T-helper 17 cell (primary cell): ENCODE data around the gene PLXNA3. TPM values are rescaled to one million over a fixed set of nuclear protein-coding genes. Genes with fewer than 3 reads are reported as not detected.

Experiments used
- ATAC-seq: fragments of 150-1000 bp; cut with Tn5 transposase; 2 replicates; pipeline ENCODE4 v1.10.0; 2021; ENCODE audit warnings: mild to moderate bottlenecking, moderate library complexity
- DNase-seq, 3 donors: peaks; one replicate each; pipeline versions ENCODE4 v3.0.0 to v3.0.0-alpha.2; 2020 to 2021
- H3K9me3 ChIP-seq: one replicate; pipeline ENCODE4 v1.7.0; 2013; ENCODE audit warnings: low read length, mild to moderate bottlenecking; ENCODE audit not compliant: control insufficient read depth, poor library complexity, severe bottlenecking
- H3K27ac Mint-ChIP-seq: one replicate; pipeline ENCODE4 v1.8.0; 2022; ENCODE audit warnings: mild to moderate bottlenecking, moderate library complexity, mixed read lengths
- H3K27me3 Mint-ChIP-seq: one replicate; pipeline ENCODE4 v1.8.0; 2022; ENCODE audit warnings: mixed read lengths
- H3K36me3 Mint-ChIP-seq: one replicate; pipeline ENCODE4 v1.8.0; 2022; ENCODE audit warnings: low read depth, mixed read lengths
- H3K4me1 Mint-ChIP-seq: one replicate; pipeline ENCODE4 v1.8.0; 2022; ENCODE audit warnings: mild to moderate bottlenecking, mixed read lengths
- H3K4me3 Mint-ChIP-seq: one replicate; pipeline ENCODE4 v1.8.0; 2022; ENCODE audit warnings: mild to moderate bottlenecking, moderate library complexity, mixed read lengths
- total RNA-seq, 4 donors: library from RNA in 2 of 4; stranded (reverse) in 2 of 4; gene quantifications; one replicate each; pipeline ENCODE4 v1.2.3 and lab custom pipeline; 2022 to 2026

Gene PLXNA3
- total RNA-seq, 2 donors from 2014 or later = 66.3 to 78.6 TPM

GRCh38 chrX:154481911-154482601 is 24.0 kb downstream of the PLXNA3 start:
- peak overlapping the region; percentile 72 for H3K27ac Mint-ChIP-seq

GRCh38 chrX:154482786-154483185 is 24.7 kb downstream of the PLXNA3 start:
- no peak overlapping the region for H3K4me3 Mint-ChIP-seq
- H3K27me3 Mint-ChIP-seq = no peaks in the 10 kb centered on the region
- H3K27ac Mint-ChIP-seq = no peak overlapping the region
- DNase-seq (no peak), ATAC-seq (no peak)
- H3K4me1 Mint-ChIP-seq = peaks cover 9% of the 10 kb centered on the region
- H3K9me3 ChIP-seq = no peaks in the 10 kb centered on the region
- H3K36me3 Mint-ChIP-seq = no peaks in the 10 kb centered on the region

More at GRCh38 chrX:154481911-154482601, 24.0 kb downstream of the PLXNA3 start:
- Mint-ChIP-seq H3K4me1 (peaks cover 9% of the 10 kb centered on the region), H3K4me3 (no peak overlapping the region), H3K27me3 (no peaks in the 10 kb centered on the region), H3K36me3 (no peaks in the 10 kb centered on the region)
- no peak for ATAC-seq
- H3K9me3 ChIP-seq = no peaks in the 10 kb centered on the region
- DNase-seq = no peak

GRCh38 chrX:154483325-154483724 is 25.2 kb downstream of the PLXNA3 start:
- no peak for DNase-seq
- no peak overlapping the region for H3K4me3 Mint-ChIP-seq
- no peaks in the 10 kb centered on the region for H3K9me3 ChIP-seq
- H3K27ac Mint-ChIP-seq = no peak overlapping the region
- H3K4me1 Mint-ChIP-seq = peaks cover 13% of the 10 kb centered on the region
- H3K27me3 Mint-ChIP-seq = no peaks in the 10 kb centered on the region
- H3K36me3 Mint-ChIP-seq = peaks cover 2% of the 10 kb centered on the region
- no peak for ATAC-seq

GRCh38 chrX:154484255-154485149 is 26.4 kb downstream of the PLXNA3 start:
- H3K9me3 ChIP-seq = no peaks in the 10 kb centered on the region
- no peak for DNase-seq
- no peaks in the 10 kb centered on the region for H3K27me3 Mint-ChIP-seq
- H3K27ac Mint-ChIP-seq = no peak overlapping the region
- ATAC-seq = no peak
- peak overlapping the region; percentile 65 for H3K4me3 Mint-ChIP-seq
- peaks cover 14% of the 10 kb centered on the region for H3K4me1 Mint-ChIP-seq
- H3K36me3 Mint-ChIP-seq = peaks cover 2% of the 10 kb centered on the region

GRCh38 chrX:154485150-154486051 is 27.3 kb downstream of the PLXNA3 start:
- peaks cover 2% of the 10 kb centered on the region for H3K36me3 Mint-ChIP-seq
- H3K27me3 Mint-ChIP-seq = no peaks in the 10 kb centered on the region
- peak overlapping the region; percentile 65 for H3K4me3 Mint-ChIP-seq
- H3K27ac Mint-ChIP-seq = no peak overlapping the region
- ATAC-seq = no peak
- H3K9me3 ChIP-seq = no peaks in the 10 kb centered on the region
- DNase-seq = no peak
- H3K4me1 Mint-ChIP-seq = peaks cover 17% of the 10 kb centered on the region

- Mint-ChIP-seq H3K36me3 (peaks cover 2% of the 10 kb centered on the region), H3K4me3 (peak overlapping the region; percentile 65), H3K27ac (no peak overlapping the region), H3K4me1 (peaks cover 17% of the 10 kb centered on the region), H3K27me3 (no peaks in the 10 kb centered on the region)
- H3K9me3 ChIP-seq = no peaks in the 10 kb centered on the region
- peak; percentile 7 for ATAC-seq
- DNase-seq = peak in 2 of 3 donors; percentile 20 to 21
Observed at GRCh38 chrX:154486052-154486395, 27.9 kb downstream of the PLXNA3 start.

GRCh38 chrX:154486396-154487207 is 28.5 kb downstream of the PLXNA3 start, which contains the start of gene UBL4A:
TSS of gene UBL4A (minus strand) at chrX:154486615. CDS start at chrX:154486584, 31 bp downstream.
- DNase-seq (peak; percentile 26 to 61 (median 52)), ATAC-seq (peak; percentile 24)
- Mint-ChIP-seq H3K27me3 (no peaks in the 10 kb centered on the region), H3K36me3 (peaks cover 2% of the 10 kb centered on the region), H3K27ac (no peak within 1 kb of the TSS), H3K4me3 (peak within 1 kb of the TSS; percentile 87), H3K4me1 (peaks cover 17% of the 10 kb centered on the region)
- H3K9me3 ChIP-seq = no peaks in the 10 kb centered on the region

- H3K36me3 Mint-ChIP-seq = peaks cover 2% of the 10 kb centered on the region
- peak overlapping the region; percentile 76 for H3K27ac Mint-ChIP-seq
- DNase-seq (no peak), ATAC-seq (no peak)
- peaks cover 17% of the 10 kb centered on the region for H3K4me1 Mint-ChIP-seq
- H3K9me3 ChIP-seq = no peaks in the 10 kb centered on the region
- peak overlapping the region; percentile 56 for H3K4me3 Mint-ChIP-seq
- H3K27me3 Mint-ChIP-seq = no peaks in the 10 kb centered on the region
Observed at GRCh38 chrX:154487518-154488290, 29.6 kb downstream of the PLXNA3 start.

GRCh38 chrX:154488336-154489075 is 30.4 kb downstream of the PLXNA3 start:
- H3K4me3 Mint-ChIP-seq = peak overlapping the region; percentile 56
- H3K4me1 Mint-ChIP-seq = peaks cover 16% of the 10 kb centered on the region
- H3K36me3 Mint-ChIP-seq = peaks cover 2% of the 10 kb centered on the region
- peak overlapping the region; percentile 89 for H3K27ac Mint-ChIP-seq
- ATAC-seq = no peak
- no peaks in the 10 kb centered on the region for H3K9me3 ChIP-seq
- DNase-seq = no peak
- H3K27me3 Mint-ChIP-seq = no peaks in the 10 kb centered on the region

GRCh38 chrX:154489182-154489581 is 31.1 kb downstream of the PLXNA3 start:
- no peaks in the 10 kb centered on the region for H3K9me3 ChIP-seq
- Mint-ChIP-seq H3K4me1 (peaks cover 15% of the 10 kb centered on the region), H3K36me3 (peaks cover 2% of the 10 kb centered on the region), H3K27me3 (no peaks in the 10 kb centered on the region), H3K27ac (peak overlapping the region; percentile 89), H3K4me3 (peak overlapping the region; percentile 92)
- ATAC-seq = no peak
- DNase-seq = no peak

GRCh38 chrX:154490021-154490413 is 31.9 kb downstream of the PLXNA3 start:
- H3K4me1 Mint-ChIP-seq = peaks cover 15% of the 10 kb centered on the region
- peak overlapping the region; percentile 92 for H3K4me3 Mint-ChIP-seq
- H3K27me3 Mint-ChIP-seq = no peaks in the 10 kb centered on the region
- DNase-seq (no peak), ATAC-seq (peak; percentile 12)
- H3K27ac Mint-ChIP-seq = peak overlapping the region; percentile 89
- H3K9me3 ChIP-seq = no peaks in the 10 kb centered on the region
- peaks cover 2% of the 10 kb centered on the region for H3K36me3 Mint-ChIP-seq
